AG09319 (cell line): ENCODE results near the gene BBS10.
"Not testable (repeated sequence)": the region's sequence is repeated elsewhere in the genome, so short reads cannot be mapped to it uniquely, and the experiment has no call there.

Experiments
- DNase-seq: peaks from one replicate; pipeline ENCODE4 v3.0.0-alpha.2; 2010; ENCODE audit warnings: low read depth; ENCODE audit errors: extremely low read depth
- CTCF ChIP-seq: IDR thresholded peaks from 2 replicates; pipeline ENCODE4 v1.5.1; 2011; ENCODE audit warnings: low read depth, mild to moderate bottlenecking, inconsistent platforms, low read length, moderate library complexity

BBS10 gene

GRCh38 chr12:76348079-76348901 lies at the start of gene BBS10:
Gene BBS10 (minus strand): TSS chr12:76348415. CDS start chr12:76348358, 57 bp downstream.
- DNase-seq, result peak; percentile 72
- TF ChIP-seq CTCF, result peak; percentile 66

GRCh38 chr12:76391461-76391860 lies 43.2 kb upstream of the BBS10 start:
- TF ChIP-seq CTCF, result no peak
- DNase-seq, result no peak

- no peak for DNase-seq
- TF ChIP-seq CTCF, result no peak
These were observed 39.4 kb upstream of the BBS10 start for GRCh38 chr12:76387614-76388013.

GRCh38 chr12:76384560-76384959 lies 36.3 kb upstream of the BBS10 start:
- TF ChIP-seq CTCF, result no peak

GRCh38 chr12:76383988-76384387 lies 35.8 kb upstream of the BBS10 start:
- no peak for TF ChIP-seq CTCF
- DNase-seq, result no peak

More at GRCh38 chr12:76384560-76384959, 36.3 kb upstream of the BBS10 start:
- no peak for DNase-seq

- TF ChIP-seq CTCF, result no peak
- no peak for DNase-seq
These were observed 31.0 kb upstream of the BBS10 start for GRCh38 chr12:76379261-76379660.

- DNase-seq, result not testable (repeated sequence)
These were observed 28.7 kb upstream of the BBS10 start for GRCh38 chr12:76376876-76377275.

- TF ChIP-seq CTCF, result no peak
- no peak for DNase-seq
These were observed 27.7 kb upstream of the BBS10 start for GRCh38 chr12:76375939-76376338.
